ENCODE measurements around the gene INPP5A. TPM values are rescaled to one million over a fixed set of nuclear protein-coding genes. Genes with fewer than 3 reads are reported as not detected.

INPP5A gene
- total RNA-seq, 2 donors from 2014 or later, result 20.7 to 26.7 TPM

DNA sequence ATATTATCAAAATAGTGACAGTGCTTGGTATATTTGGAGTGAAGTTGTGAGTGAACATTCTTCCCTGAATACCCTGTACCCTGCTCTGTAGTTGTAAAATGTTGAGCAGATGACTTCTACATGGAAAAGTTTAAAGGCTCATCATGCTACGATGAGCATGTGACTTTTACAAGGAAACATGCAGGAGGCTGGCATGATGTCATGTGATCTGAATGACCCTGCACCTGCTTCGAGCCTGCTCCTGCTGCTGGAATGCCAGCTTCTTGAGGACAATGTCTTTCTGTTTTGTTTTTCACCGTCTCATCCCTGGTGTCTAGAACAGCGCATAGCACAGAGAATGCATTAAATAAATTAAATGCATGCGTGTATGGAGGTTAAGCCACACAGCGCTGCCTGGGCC, 5.4 kb upstream of the INPP5A start:
- Mint-ChIP-seq H3K27ac (no peak overlapping the region), H3K4me1 (peaks cover 4% of the 10 kb centered on the region), H3K4me3 (no peak overlapping the region), H3K27me3 (ENCODE audit: insufficient read depth) (peaks cover 53% of the 10 kb centered on the region), H3K9me3 (peaks cover 25% of the 10 kb centered on the region), H3K36me3 (ENCODE audit: low read depth) (no peaks in the 10 kb centered on the region)
- Histone ChIP-seq H3K36me3 (ENCODE audit: control insufficient read depth, insufficient read depth, low read length) (no peaks in the 10 kb centered on the region), H3K4me1 (ENCODE audit: control insufficient read depth, insufficient read depth, low read length) (peaks cover 2% of the 10 kb centered on the region), H3K27ac (ENCODE audit: low read depth, low read length) (no peak overlapping the region), H3K9ac (ENCODE audit: extremely low read depth, low read length, poor library complexity, severe bottlenecking) (no peak overlapping the region), H3K27me3 (ENCODE audit: control insufficient read depth, insufficient read depth, low read length, poor library complexity, severe bottlenecking) (peaks cover 12% of the 10 kb centered on the region), H3K4me3 (ENCODE audit: low read length) (no peak overlapping the region), H3K9me3 (ENCODE audit: control insufficient read depth, low read length) (peaks cover 21% of the 10 kb centered on the region)
- peak; percentile 20 for DNase-seq
- WGBS, 2 experiments (ENCODE audit: insufficient coverage in 1 of 2, insufficient read length in 1 of 2), result 94 to 98% methylated on average over 6 of the region's 6 CpGs
- TF ChIP-seq, protein P1, sequence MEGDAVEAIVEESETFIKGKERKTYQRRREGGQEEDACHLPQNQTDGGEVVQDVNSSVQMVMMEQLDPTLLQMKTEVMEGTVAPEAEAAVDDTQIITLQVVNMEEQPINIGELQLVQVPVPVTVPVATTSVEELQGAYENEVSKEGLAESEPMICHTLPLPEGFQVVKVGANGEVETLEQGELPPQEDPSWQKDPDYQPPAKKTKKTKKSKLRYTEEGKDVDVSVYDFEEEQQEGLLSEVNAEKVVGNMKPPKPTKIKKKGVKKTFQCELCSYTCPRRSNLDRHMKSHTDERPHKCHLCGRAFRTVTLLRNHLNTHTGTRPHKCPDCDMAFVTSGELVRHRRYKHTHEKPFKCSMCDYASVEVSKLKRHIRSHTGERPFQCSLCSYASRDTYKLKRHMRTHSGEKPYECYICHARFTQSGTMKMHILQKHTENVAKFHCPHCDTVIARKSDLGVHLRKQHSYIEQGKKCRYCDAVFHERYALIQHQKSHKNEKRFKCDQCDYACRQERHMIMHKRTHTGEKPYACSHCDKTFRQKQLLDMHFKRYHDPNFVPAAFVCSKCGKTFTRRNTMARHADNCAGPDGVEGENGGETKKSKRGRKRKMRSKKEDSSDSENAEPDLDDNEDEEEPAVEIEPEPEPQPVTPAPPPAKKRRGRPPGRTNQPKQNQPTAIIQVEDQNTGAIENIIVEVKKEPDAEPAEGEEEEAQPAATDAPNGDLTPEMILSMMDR (conservative IDR thresholded peaks at IDR 0.05), result no peak

DNA sequence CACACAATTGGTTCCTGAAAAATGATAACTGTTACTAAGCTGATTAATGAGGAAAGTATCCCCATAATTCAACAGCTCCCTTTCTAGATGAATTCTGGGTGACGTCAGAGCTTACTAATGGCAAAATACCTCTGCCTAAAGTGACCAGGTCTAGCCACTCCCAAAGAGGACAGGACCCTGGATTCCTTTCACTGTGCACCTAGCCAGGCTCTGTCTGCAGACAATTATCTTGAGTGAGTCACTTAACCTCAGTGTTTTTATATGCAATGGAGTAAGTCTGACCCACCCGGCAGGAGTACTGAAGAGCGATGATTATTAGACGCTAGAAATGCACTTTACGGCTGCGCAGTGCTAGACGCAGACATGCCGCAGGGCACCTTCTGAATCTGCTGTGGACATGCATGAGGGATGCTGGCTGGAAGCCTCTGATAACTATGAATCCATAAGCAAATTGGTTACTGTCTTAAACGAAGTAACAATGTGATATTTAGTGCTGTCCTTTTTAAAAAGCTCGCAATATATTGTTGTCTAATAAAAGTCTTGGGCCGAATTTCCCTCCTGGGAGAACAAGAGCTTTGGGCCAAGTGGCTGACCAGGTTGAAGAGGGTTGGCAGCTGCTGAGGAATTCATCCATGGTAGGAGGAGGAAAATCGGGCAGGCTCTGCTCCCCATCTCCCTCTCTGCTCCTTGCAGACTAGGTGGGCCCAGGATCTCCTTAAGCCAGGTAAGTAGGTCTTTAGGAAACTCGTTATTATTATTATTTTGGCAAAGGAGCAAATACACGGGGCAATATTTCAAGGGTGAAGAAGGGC, 4.6 kb upstream of the INPP5A start:
- H3K4me3 Mint-ChIP-seq, result no peak overlapping the region
- Histone ChIP-seq H3K36me3 (ENCODE audit: control insufficient read depth, insufficient read depth, low read length) (no peaks in the 10 kb centered on the region), H3K4me3 (ENCODE audit: low read length) (no peak overlapping the region), H3K9ac (ENCODE audit: extremely low read depth, low read length, poor library complexity, severe bottlenecking) (no peak overlapping the region), H3K9me3 (ENCODE audit: control insufficient read depth, low read length) (peaks cover 21% of the 10 kb centered on the region), H3K4me1 (ENCODE audit: control insufficient read depth, insufficient read depth, low read length) (peaks cover 2% of the 10 kb centered on the region), H3K27ac (ENCODE audit: low read depth, low read length) (no peak overlapping the region), H3K27me3 (ENCODE audit: control insufficient read depth, insufficient read depth, low read length, poor library complexity, severe bottlenecking) (peaks cover 6% of the 10 kb centered on the region)
- peaks cover 4% of the 10 kb centered on the region for H3K4me1 Mint-ChIP-seq
- TF ChIP-seq, protein P1 (conservative IDR thresholded peaks at IDR 0.05), result no peak
- 93% methylated on average over 14 of the region's 14 CpGs for WGBS, 2 experiments (ENCODE audit: insufficient coverage in 1 of 2, insufficient read length in 1 of 2)
- no peak overlapping the region for H3K27ac Mint-ChIP-seq
- peaks cover 25% of the 10 kb centered on the region for H3K9me3 Mint-ChIP-seq
- H3K36me3 Mint-ChIP-seq (ENCODE audit: low read depth), result no peaks in the 10 kb centered on the region
- peak; percentile 27 for DNase-seq
- H3K27me3 Mint-ChIP-seq (ENCODE audit: insufficient read depth), result peaks cover 45% of the 10 kb centered on the region

DNA sequence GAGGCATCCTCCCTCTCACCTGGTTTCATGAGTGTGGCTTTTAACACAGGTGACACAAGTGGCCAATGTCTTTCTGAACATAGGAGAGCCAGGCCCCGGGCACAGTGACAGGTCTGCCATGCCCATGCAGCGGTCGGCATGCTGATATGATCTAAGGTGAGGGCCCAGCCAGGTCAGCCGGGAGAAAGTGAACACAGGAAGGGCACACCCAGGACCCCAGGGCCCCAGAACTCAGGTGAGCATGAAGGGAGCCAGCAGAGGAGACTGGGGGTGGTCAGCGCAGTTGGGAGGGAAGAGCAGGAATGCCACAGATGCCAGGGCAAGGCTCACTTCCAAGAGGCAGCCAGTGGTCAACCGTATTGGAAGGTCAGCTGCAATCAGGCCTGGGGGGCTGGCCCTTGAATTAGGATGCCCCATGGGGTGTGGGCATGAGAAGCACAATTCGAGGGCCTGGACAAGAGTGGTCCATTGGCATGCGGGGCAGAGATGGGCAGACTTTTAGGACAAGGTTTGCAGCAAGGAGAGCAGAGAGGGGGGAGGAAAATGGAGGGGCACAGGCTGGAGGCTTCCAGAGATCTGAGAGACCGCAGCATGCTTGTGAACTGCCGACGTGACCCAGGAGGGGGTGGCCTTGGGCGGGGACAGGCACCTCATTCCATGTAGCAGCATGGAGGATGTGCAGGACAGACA, 3.9 kb upstream of the INPP5A start:
- no peak overlapping the region for H3K4me3 Mint-ChIP-seq
- H3K4me1 Mint-ChIP-seq, result peaks cover 9% of the 10 kb centered on the region
- H3K9ac ChIP-seq (ENCODE audit: extremely low read depth, low read length, poor library complexity, severe bottlenecking), result no peak overlapping the region
- peaks cover 25% of the 10 kb centered on the region for H3K9me3 Mint-ChIP-seq
- DNase-seq, result peak; percentile 25
- no peak overlapping the region for H3K4me3 ChIP-seq (ENCODE audit: low read length)
- H3K27ac Mint-ChIP-seq, result no peak overlapping the region
- H3K9me3 ChIP-seq (ENCODE audit: control insufficient read depth, low read length), result peaks cover 21% of the 10 kb centered on the region
- WGBS, 2 experiments (ENCODE audit: insufficient coverage in 1 of 2, insufficient read length in 1 of 2), result 94 to 97% methylated on average over 10 to 12 of the region's 12 CpGs
- H3K27me3 ChIP-seq (ENCODE audit: control insufficient read depth, insufficient read depth, low read length, poor library complexity, severe bottlenecking), result no peaks in the 10 kb centered on the region
- TF ChIP-seq, protein P1 (conservative IDR thresholded peaks at IDR 0.05), result no peak
- no peaks in the 10 kb centered on the region for H3K36me3 Mint-ChIP-seq (ENCODE audit: low read depth)
- peaks cover 2% of the 10 kb centered on the region for H3K4me1 ChIP-seq (ENCODE audit: control insufficient read depth, insufficient read depth, low read length)
- H3K27ac ChIP-seq (ENCODE audit: low read depth, low read length), result no peak overlapping the region
- peaks cover 37% of the 10 kb centered on the region for H3K27me3 Mint-ChIP-seq (ENCODE audit: insufficient read depth)
- H3K36me3 ChIP-seq (ENCODE audit: control insufficient read depth, insufficient read depth, low read length), result no peaks in the 10 kb centered on the region
